ENCODE data around the gene KRT36. TPM values are rescaled to one million over a fixed set of nuclear protein-coding genes. Genes with fewer than 3 reads are reported as not detected.

Gene KRT36
- total RNA-seq, 1 donor from 2014 or later = not detected

DNA sequence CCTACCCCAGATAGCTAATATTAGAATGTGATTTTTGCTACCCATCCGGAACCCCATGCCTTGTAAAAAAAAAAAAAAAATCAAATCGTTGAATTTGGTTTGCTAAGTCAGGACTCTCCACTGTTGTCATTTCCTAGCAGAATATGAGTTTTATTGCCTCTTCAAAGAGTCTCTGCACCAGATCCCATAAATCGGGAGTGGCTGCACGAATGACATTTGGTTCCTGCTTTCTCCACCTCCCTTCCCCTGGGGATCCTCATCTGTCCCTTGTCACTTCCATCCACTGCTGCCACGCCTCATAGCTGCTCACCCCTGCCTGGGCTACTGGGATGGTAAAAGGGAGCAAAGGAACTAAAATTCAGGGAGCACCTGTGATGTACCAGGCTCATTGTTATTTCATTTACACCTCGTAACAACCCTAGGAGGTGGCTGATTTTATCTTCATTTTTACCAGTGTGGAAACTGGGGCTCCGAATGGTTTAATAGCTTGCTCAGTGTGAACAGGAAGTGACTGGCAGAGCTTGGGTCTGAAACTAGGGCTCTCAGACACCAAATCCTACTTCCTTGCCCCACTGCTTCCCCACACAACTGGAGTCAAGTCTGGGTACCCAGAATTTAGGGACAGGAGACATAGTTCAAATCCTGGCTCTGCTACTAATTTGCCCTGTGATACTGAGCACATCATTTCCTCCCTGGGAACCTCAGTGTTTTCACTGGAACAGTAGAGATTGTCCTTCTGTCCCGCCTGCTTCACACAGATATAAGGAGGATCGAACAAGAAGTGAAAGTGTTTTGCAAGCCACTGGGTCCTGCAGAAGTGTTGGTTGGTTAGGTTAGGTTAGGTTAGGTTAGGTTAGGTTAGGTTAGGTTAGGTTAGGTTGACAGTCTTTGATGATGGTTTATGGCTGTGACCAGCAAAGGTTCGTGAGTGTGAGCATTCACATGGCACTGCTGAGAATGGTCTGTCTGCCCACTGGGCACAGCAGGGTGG lies 585 bp upstream of the KRT36 start:
- no peak for DNase-seq (ENCODE audit: extremely low spot score in 2 of 2)
- Histone ChIP-seq H3K4me3 (no peak overlapping the region), H3K27me3 (no peaks in the 10 kb centered on the region), H3K9me3 (no peaks in the 10 kb centered on the region), H3K4me1 (peaks cover 55% of the 10 kb centered on the region), H3K36me3 (no peaks in the 10 kb centered on the region), H3K27ac (peak overlapping the region; percentile 23)
- no peak for TF ChIP-seq CTCF (IDR thresholded peaks at IDR 0.05)
- TF ChIP-seq POLR2AphosphoS5 (IDR thresholded peaks at IDR 0.05; ENCODE audit: insufficient read depth in 1 of 2, low read depth in 1 of 2) = no peak
- no peak for TF ChIP-seq POLR2A (IDR thresholded peaks at IDR 0.05)
- intact Hi-C loops (cut with DNase I) = no loop called here

GRCh38 chr17:41486809-41487530 lies 2.7 kb downstream of the KRT36 start:
- H3K9me3 ChIP-seq = no peaks in the 10 kb centered on the region
- no peaks in the 10 kb centered on the region for H3K36me3 ChIP-seq
- DNase-seq (ENCODE audit: extremely low spot score in 2 of 2) = no peak
- H3K27ac ChIP-seq = no peak overlapping the region
- no peak overlapping the region for H3K4me3 ChIP-seq
- intact Hi-C loops (cut with DNase I) = no loop called here
- TF ChIP-seq POLR2A (IDR thresholded peaks at IDR 0.05) (no peak), CTCF (IDR thresholded peaks at IDR 0.05) (no peak), POLR2AphosphoS5 (IDR thresholded peaks at IDR 0.05; ENCODE audit: insufficient read depth in 1 of 2, low read depth in 1 of 2) (no peak)
- H3K27me3 ChIP-seq = no peaks in the 10 kb centered on the region
- peaks cover 23% of the 10 kb centered on the region for H3K4me1 ChIP-seq

DNA sequence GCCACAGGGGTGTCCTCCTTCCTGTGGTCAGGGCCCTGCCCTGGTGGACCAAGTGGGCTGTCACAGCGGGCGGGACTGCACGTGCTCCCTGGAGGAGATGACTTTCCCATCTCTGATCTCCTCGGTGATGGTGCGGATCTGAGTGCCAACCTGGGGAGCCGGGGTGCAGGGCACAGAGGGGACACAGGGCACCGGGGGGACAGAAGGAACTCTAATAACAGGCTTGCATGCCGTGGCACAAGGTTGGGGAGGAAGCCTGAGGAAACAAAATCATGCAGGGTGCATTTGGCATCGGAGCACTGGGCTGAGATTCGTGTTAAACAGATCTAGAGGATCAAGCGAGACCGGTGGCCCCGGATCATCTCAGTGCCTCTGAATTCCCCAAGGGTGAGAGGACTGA lies 3.4 kb downstream of the KRT36 start:
- Histone ChIP-seq H3K27ac (no peak overlapping the region), H3K4me1 (peaks cover 17% of the 10 kb centered on the region), H3K27me3 (no peaks in the 10 kb centered on the region), H3K4me3 (no peak overlapping the region), H3K36me3 (no peaks in the 10 kb centered on the region), H3K9me3 (no peaks in the 10 kb centered on the region)
- DNase-seq (ENCODE audit: extremely low spot score in 2 of 2) = no peak
- TF ChIP-seq POLR2AphosphoS5 (IDR thresholded peaks at IDR 0.05; ENCODE audit: insufficient read depth in 1 of 2, low read depth in 1 of 2) (no peak), CTCF (IDR thresholded peaks at IDR 0.05) (no peak), POLR2A (IDR thresholded peaks at IDR 0.05) (no peak)
- intact Hi-C loops (cut with DNase I) = no loop called here

- H3K4me3 ChIP-seq = no peak overlapping the region
- H3K9me3 ChIP-seq = no peaks in the 10 kb centered on the region
- no peaks in the 10 kb centered on the region for H3K36me3 ChIP-seq
- no peak overlapping the region for H3K27ac ChIP-seq
- no peak for DNase-seq (ENCODE audit: extremely low spot score in 2 of 2)
- no peaks in the 10 kb centered on the region for H3K27me3 ChIP-seq
- TF ChIP-seq POLR2AphosphoS5 (IDR thresholded peaks at IDR 0.05; ENCODE audit: insufficient read depth in 1 of 2, low read depth in 1 of 2) (no peak), CTCF (IDR thresholded peaks at IDR 0.05) (no peak), POLR2A (IDR thresholded peaks at IDR 0.05) (no peak)
- H3K4me1 ChIP-seq = peaks cover 6% of the 10 kb centered on the region
- intact Hi-C loops (cut with DNase I) = no loop called here
These were observed 4.5 kb downstream of the KRT36 start for GRCh38 chr17:41484920-41485904.
